Gastrocnemius medialis (tissue), 4 donors: ENCODE measurements around the gene GNGT2. TPM values are rescaled to one million over a fixed set of nuclear protein-coding genes. Genes with fewer than 3 reads are reported as not detected.

ENCODE experiments used
- ATAC-seq, 2 donors: fragments of 150-250 bp; one replicate each; pipeline ENCODE4 v1.9.1; 2016
- DNase-seq, 2 donors: peaks; one replicate each; pipeline ENCODE4 v3.0.0-alpha.2; 2019
- H3K27ac ChIP-seq, 4 donors: fragments of 200-600 bp; sonication (generic); 1 replicate in 1 of 4; 2 replicates in 3 of 4; pipeline ENCODE4 v1.5.1; 2016 to 2018; ENCODE audit warnings: mild to moderate bottlenecking in 2 of 4, moderate library complexity in 1 of 4
- H3K27me3 ChIP-seq, 3 donors: fragments of 200-600 bp; sonication (generic) in 2 of 3; 1 replicate in 1 of 3; 2 replicates in 2 of 3; pipeline versions ENCODE4 v1.5.1 to v1.6.0; 2016 to 2019; ENCODE audit warnings: mild to moderate bottlenecking in 1 of 3, moderate library complexity in 1 of 3
- H3K36me3 ChIP-seq, 2 donors: fragments of 200-600 bp; sonication (generic) in 1 of 2; one replicate each; pipeline ENCODE4 v1.5.1; 2017 to 2018
- H3K4me1 ChIP-seq, 2 donors: fragments of 200-600 bp; sonication (generic) in 1 of 2; one replicate each; pipeline ENCODE4 v1.5.1; 2016 to 2017; ENCODE audit warnings: mild to moderate bottlenecking in 2 of 2
- H3K4me3 ChIP-seq, 4 donors: fragments of 200-600 bp; sonication (generic) in 3 of 4; 1 replicate in 1 of 4; 2 replicates in 3 of 4; pipeline ENCODE4 v1.5.1; 2016 to 2019; ENCODE audit warnings: mild to moderate bottlenecking in 2 of 4
- H3K9me3 ChIP-seq, 3 donors: fragments of 200-600 bp; sonication (generic) in 2 of 3; 1 replicate in 1 of 3; 2 replicates in 2 of 3; pipeline ENCODE4 v1.5.1; 2016 to 2019
- POLR2A ChIP-seq, 2 donors: fragments of 450-650 bp; IDR thresholded peaks; one replicate each; pipeline ENCODE4 v1.6.1; 2017; ENCODE audit warnings: antibody characterized with exemption in 2 of 2, mild to moderate bottlenecking in 2 of 2, moderate library complexity in 2 of 2
- in situ Hi-C, 4 donors: fragments of 200-750 bp; cut with MboI; loops; one replicate each; pipeline versions ENCODE4 v1.15.0 to v1.8.0; 2017; ENCODE audit warnings: low sequenced_read_pairs in 4 of 4
- intact Hi-C: fragments of 100-400 bp; cut with DNase I; formaldehyde crosslinking; loops from one replicate; pipeline ENCODE4 v1.15.1; 2023; ENCODE audit warnings: low total_unique reads
- total RNA-seq, 4 donors: library from RNA; depleted of rRNA; stranded (reverse); fragments of >200 nt; gene quantifications; one replicate each; pipeline versions ENCODE4 v1.1.0 to v1.2.3, GENCODE V29; 2016
- TF ChIP-seq, protein P1 (sequence below), 5 experiments: fragments of 450-650 bp in 3 of 5; fragments of 200-600 bp in 2 of 5; sonication (generic) in 2 of 5; IDR thresholded peaks in 4 of 5; conservative IDR thresholded peaks in 1 of 5; 1 replicate in 4 of 5; 2 replicates in 1 of 5; pipeline ENCODE4 v1.5.1; 2016 to 2019; ENCODE audit warnings: antibody characterized with exemption in 5 of 5, mild to moderate bottlenecking in 3 of 5, moderate library complexity in 3 of 5

Gene GNGT2
- total RNA-seq, result not detected

DNA sequence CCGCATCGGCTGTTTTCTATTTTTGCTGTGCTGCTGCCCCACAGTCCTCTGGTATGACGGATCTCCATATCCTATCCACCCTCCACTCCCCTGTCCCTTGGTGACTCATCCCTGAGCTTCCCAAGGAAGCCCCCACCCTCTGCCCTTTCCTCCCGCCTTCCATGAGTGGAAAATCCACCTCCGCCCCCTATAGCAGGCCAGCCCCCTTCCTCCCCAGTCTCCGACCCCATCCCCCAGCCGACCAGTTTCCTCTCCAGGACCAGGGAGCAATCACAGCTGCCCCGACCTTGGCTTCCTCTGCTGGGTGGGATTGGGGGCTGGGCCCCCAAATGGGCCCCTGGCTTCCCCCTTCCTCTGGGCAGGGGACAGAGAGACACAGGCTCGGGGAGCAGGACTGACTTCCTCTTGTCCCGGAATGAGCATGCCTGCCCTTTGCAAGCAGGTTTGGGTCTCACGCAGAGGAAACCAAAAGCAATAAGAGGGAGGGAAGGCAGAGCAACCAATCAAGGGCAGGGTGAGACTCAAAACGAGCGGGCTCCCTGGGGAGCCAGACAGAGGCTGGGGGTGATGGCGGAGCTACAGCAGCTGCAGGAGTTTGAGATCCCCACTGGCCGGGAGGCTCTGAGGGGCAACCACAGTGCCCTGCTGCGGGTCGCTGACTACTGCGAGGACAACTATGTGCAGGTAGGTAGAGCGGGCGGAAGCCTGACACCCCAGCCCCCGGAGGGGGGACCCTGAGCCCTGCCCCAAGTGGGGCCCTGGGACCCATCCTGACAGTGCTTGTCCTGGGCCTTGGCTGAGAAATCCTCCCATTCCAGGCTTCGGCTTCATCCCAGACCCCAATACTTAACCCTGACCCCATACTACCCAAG is at the start of gene GNGT2, which contains the start of gene ABI3:
Gene GNGT2, minus strand, starts transcription at position 417 of the 872 bp plus-strand sequence. CDS start 3,152 bp downstream, outside the sequence.
Gene ABI3, plus strand, starts transcription at position 550 of the 872 bp plus-strand sequence. Its CDS starts 18 bp downstream, at position 568.
- peaks cover 20 to 30% (median 22%) of the 10 kb centered on the region in 3 donors for H3K27me3 ChIP-seq
- H3K4me1 ChIP-seq, result no peaks in the 10 kb centered on the region
- DNase-seq (no peak), ATAC-seq (peak; percentile 47 to 56)
- in situ Hi-C loops (no loop called here), intact Hi-C loops (no loop called here)
- H3K4me3 ChIP-seq, result peak within 1 kb of the TSS; percentile 28 to 50 (median 41)
- peak within 1 kb of the TSS; percentile 35 to 67 (median 54) for H3K27ac ChIP-seq
- TF ChIP-seq POLR2A (IDR thresholded peaks at IDR 0.05), result peak in 1 of 2 donors; percentile 40
- TF ChIP-seq, protein P1, sequence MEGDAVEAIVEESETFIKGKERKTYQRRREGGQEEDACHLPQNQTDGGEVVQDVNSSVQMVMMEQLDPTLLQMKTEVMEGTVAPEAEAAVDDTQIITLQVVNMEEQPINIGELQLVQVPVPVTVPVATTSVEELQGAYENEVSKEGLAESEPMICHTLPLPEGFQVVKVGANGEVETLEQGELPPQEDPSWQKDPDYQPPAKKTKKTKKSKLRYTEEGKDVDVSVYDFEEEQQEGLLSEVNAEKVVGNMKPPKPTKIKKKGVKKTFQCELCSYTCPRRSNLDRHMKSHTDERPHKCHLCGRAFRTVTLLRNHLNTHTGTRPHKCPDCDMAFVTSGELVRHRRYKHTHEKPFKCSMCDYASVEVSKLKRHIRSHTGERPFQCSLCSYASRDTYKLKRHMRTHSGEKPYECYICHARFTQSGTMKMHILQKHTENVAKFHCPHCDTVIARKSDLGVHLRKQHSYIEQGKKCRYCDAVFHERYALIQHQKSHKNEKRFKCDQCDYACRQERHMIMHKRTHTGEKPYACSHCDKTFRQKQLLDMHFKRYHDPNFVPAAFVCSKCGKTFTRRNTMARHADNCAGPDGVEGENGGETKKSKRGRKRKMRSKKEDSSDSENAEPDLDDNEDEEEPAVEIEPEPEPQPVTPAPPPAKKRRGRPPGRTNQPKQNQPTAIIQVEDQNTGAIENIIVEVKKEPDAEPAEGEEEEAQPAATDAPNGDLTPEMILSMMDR (IDR thresholded peaks at IDR 0.05 in 4 of 5, conservative IDR thresholded peaks at IDR 0.05 in 1 of 5), result no peak
- no peaks in the 10 kb centered on the region for H3K36me3 ChIP-seq
- no peaks in the 10 kb centered on the region for H3K9me3 ChIP-seq

- H3K4me3 ChIP-seq, result peak overlapping the region; percentile 40 to 64 (median 58)
- ATAC-seq, result peak in 1 of 2 donors; percentile 17
- no peaks in the 10 kb centered on the region for H3K27me3 ChIP-seq
- peaks cover 0 to 7% of the 10 kb centered on the region in 2 donors for H3K4me1 ChIP-seq
- intact Hi-C loops (no loop called here), in situ Hi-C loops (no loop called here)
- no peak for DNase-seq
- TF ChIP-seq, protein P1 (IDR thresholded peaks at IDR 0.05 in 4 of 5, conservative IDR thresholded peaks at IDR 0.05 in 1 of 5), result no peak
- TF ChIP-seq POLR2A (IDR thresholded peaks at IDR 0.05), result no peak
- H3K36me3 ChIP-seq, result no peaks in the 10 kb centered on the region
- H3K27ac ChIP-seq, result peak overlapping the region; percentile 2 to 69 (median 66)
- no peaks in the 10 kb centered on the region for H3K9me3 ChIP-seq
Measured at GRCh38 chr17:49259663-49260010, 49.3 kb upstream of the GNGT2 start.

- in situ Hi-C loops (no loop called here), intact Hi-C loops (no loop called here)
- peaks cover 0 to 7% of the 10 kb centered on the region in 2 donors for H3K4me1 ChIP-seq
- H3K36me3 ChIP-seq, result no peaks in the 10 kb centered on the region
- TF ChIP-seq POLR2A (IDR thresholded peaks at IDR 0.05), result no peak
- TF ChIP-seq, protein P1 (IDR thresholded peaks at IDR 0.05 in 4 of 5, conservative IDR thresholded peaks at IDR 0.05 in 1 of 5), result no peak
- no peak overlapping the region for H3K4me3 ChIP-seq
- no peaks in the 10 kb centered on the region for H3K27me3 ChIP-seq
- no peak for DNase-seq
- ATAC-seq, result no peak
- no peak overlapping the region for H3K27ac ChIP-seq
- H3K9me3 ChIP-seq, result no peaks in the 10 kb centered on the region
Measured at GRCh38 chr17:49258394-49258793, 48.0 kb upstream of the GNGT2 start.

DNA sequence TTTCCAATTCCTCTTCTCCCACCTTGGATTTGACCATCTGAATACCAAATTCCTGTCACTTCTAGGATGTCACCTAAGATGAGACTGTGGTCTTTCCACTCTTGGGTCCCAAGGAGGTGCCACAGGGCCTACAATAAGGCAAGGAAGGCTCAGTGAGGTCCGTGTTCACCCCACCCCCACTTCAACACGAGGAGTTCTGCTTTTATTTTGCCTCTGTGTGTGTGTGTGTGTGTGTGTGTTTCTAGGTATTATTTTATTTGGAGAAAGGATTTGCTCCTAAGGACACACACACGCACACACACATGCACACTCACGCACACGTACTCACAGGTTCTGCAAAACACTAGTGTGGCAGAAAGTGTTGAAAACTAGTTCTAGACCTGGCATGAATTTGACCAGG is 44.8 kb upstream of the GNGT2 start:
- no peaks in the 10 kb centered on the region for H3K36me3 ChIP-seq
- no peaks in the 10 kb centered on the region for H3K27me3 ChIP-seq
- intact Hi-C loops, result no loop called here
- no peak for DNase-seq
- TF ChIP-seq POLR2A (IDR thresholded peaks at IDR 0.05), result no peak
- TF ChIP-seq, protein P1 (IDR thresholded peaks at IDR 0.05 in 4 of 5, conservative IDR thresholded peaks at IDR 0.05 in 1 of 5), result no peak
- no peak overlapping the region for H3K4me3 ChIP-seq
- no peaks in the 10 kb centered on the region for H3K9me3 ChIP-seq
- no peak for ATAC-seq
- in situ Hi-C loops, result no loop called here
- no peak overlapping the region for H3K27ac ChIP-seq
- no peaks in the 10 kb centered on the region for H3K4me1 ChIP-seq
